ENCODE data around the gene GTF2F1. TPM values are rescaled to one million over a fixed set of nuclear protein-coding genes. Genes with fewer than 3 reads are reported as not detected.

GTF2F1 gene
- total and polyA plus RNA-seq, 9 of the 15 experiments (the other 6 are each of a cell fraction or from before 2014, with no cell fraction given): 4.7 to 75.4 (median 68.4) TPM

DNA sequence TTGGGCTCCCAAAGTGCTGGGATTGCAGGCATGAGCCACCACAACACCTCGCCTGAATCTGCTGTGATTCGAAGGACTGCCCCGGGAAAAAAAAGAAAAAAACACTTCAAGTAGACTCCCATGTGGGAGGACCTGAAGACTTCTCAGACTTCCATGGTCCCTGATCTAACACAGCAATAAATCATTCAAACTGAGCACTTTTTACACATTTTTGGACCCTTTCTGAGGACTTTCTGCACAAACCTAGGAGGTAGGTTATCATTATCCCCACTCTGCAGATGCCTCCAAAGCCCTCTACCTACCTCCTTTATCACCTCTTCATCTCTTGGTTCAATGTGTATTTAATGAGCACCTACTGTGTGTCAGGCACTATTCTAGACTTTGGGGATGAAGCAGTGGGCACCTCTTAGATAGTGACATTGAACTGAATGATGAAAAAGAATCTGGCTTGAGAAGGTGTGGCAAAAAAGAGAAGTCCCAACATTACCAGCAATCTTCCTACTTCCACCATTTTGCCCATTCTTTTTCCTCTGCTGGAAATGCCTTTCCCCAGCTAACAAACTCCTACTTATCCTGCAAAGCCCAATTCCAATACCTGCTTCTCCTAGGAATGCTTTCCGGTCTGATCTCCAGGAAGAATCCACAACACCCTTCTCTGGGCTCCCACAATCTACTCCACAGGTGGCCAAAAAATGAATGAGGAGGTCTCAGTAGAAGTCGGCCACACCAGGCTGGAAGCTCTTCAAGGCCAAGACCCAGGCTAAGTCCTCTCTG lies 33.2 kb downstream of the GTF2F1 start:
- ChIA-PET POLR2A (no interaction called here), CTCF (ENCODE audit: low intra/inter-chr PET ratio) (no interaction called here)
- Histone ChIP-seq H3K4me3 (no peak overlapping the region), H3K9me1 (ENCODE audit: control insufficient read depth, insufficient read depth, low read length) (no peaks in the 10 kb centered on the region), H3K4me1 (replicated peaks in 1 of 2; ENCODE audit: control insufficient read depth in 2 of 2, insufficient read depth in 2 of 2, low read length in 2 of 2) (peaks cover 8 to 34% of the 10 kb centered on the region in 2 experiments; a peak in 4 of 5 replicates), H3K36me3 (ENCODE audit: control insufficient read depth, insufficient read depth, low read length) (peaks cover 18% of the 10 kb centered on the region; the same call in 2 of the 3 replicates), H3K9me3 (replicated peaks; ENCODE audit: control insufficient read depth, insufficient read depth, low read depth, low read length) (no peaks in the 10 kb centered on the region), H3K4me2 (ENCODE audit: insufficient read depth, low read length) (no peak overlapping the region), H3K79me2 (ENCODE audit: control insufficient read depth, insufficient read depth, low read length) (peaks cover 17% of the 10 kb centered on the region), H3K27ac (ENCODE audit: extremely low read depth, low read depth, low read length) (no peak overlapping the region), H4K20me1 (replicated peaks; ENCODE audit: control insufficient read depth, insufficient read depth, low read length) (no peaks in the 10 kb centered on the region), H3K27me3 (ENCODE audit: control insufficient read depth in 2 of 2, insufficient read depth in 2 of 2, low read length in 2 of 2) (no peaks in the 10 kb centered on the region), H2AFZ (ENCODE audit: low read depth, low read length) (0 out of 2 replicates have a peak overlapping the region, but pooled peaks have one; percentile 26), H3K9ac (ENCODE audit: insufficient read depth in 1 of 2, low read depth in 2 of 2, low read length in 2 of 2) (no peak overlapping the region)
- intact Hi-C loops (cut with micrococcal nuclease) (no loop called here), in situ Hi-C loops (cut with MboI) (no loop called here)
- BruUV-seq (replicated peaks): no TSS peak
- DNase-seq (ENCODE audit: extremely low read depth in 1 of 4, low spot score in 3 of 4) (no peak), ATAC-seq (no peak), FAIRE-seq (no peak)
- 42% methylated on average over 4 of the region's 5 CpGs for WGBS (ENCODE audit: insufficient coverage, low coverage, missing lambda C conversion rate)
- TF ChIP-seq, protein P1, sequence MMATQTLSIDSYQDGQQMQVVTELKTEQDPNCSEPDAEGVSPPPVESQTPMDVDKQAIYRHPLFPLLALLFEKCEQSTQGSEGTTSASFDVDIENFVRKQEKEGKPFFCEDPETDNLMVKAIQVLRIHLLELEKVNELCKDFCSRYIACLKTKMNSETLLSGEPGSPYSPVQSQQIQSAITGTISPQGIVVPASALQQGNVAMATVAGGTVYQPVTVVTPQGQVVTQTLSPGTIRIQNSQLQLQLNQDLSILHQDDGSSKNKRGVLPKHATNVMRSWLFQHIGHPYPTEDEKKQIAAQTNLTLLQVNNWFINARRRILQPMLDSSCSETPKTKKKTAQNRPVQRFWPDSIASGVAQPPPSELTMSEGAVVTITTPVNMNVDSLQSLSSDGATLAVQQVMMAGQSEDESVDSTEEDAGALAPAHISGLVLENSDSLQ (IDR thresholded peaks at IDR 0.05): peak; percentile 64
- TF ChIP-seq MEIS2 (IDR thresholded peaks at IDR 0.05; ENCODE audit: partially characterized antibody) (peak; percentile 62), ZKSCAN1 (IDR thresholded peaks at IDR 0.05; ENCODE audit: low read depth, low read length) (peak; percentile 85), ZNF75A (CRISPR knock-in tag; IDR thresholded peaks at IDR 0.05) (no peak), ZNF165 (CRISPR knock-in tag; IDR thresholded peaks at IDR 0.05; ENCODE audit: borderline replicate concordance) (no peak)

Measured in K562 (cell line).